Stimulated activated CD4-positive, alpha-beta T cell treated with anti-CD3 and anti-CD28 coated beads, Interleukin-1b, Interleukin-23, amount 100 ng/mL, for 48 hours (primary cell): ENCODE measurements around the gene KIAA0930.
"Not testable (repeated sequence)": the region's sequence is repeated elsewhere in the genome, so short reads cannot be mapped to it uniquely, and the experiment has no call there.

Source experiments
- DNase-seq: peaks from one replicate; pipeline ENCODE4 v3.0.0-alpha.2; 2020

The KIAA0930 gene

DNA sequence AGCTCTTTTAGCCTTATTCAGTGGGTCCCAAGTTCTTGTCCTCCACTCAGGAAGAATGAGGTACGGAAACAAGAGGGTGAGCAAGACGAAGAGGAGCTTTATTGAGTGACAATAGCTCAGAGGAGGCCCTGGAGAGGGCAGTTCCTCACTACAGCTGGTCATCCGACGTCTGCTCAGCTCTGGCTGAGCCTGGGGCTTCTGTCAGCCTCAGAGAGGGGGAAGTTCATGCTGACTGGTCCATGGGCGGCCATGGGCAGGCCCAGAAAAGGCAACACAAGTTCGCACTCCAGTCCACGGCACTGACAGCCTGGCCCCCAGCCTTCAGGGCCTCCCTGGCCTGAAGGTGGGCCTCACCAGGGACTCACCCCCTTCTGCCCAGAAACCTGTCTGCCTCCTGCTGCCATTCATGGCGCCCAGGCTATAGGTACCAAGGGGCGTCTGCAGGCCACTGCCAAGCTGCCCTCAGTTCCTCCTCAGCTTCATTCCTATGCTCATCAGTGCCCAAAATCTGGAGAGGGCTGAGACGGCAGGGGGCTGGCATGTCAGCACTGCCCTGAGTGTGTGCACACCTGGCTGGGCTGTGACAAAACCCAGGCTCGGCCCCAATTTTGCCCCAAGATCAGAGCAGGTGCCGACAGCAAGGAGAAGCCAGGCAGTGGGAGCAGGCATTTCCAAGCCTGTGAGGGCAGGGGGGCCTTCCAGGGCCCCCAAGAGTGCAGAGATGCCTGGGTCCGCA lies 21.7 kb upstream of the KIAA0930 start:
- no peak for DNase-seq

DNA sequence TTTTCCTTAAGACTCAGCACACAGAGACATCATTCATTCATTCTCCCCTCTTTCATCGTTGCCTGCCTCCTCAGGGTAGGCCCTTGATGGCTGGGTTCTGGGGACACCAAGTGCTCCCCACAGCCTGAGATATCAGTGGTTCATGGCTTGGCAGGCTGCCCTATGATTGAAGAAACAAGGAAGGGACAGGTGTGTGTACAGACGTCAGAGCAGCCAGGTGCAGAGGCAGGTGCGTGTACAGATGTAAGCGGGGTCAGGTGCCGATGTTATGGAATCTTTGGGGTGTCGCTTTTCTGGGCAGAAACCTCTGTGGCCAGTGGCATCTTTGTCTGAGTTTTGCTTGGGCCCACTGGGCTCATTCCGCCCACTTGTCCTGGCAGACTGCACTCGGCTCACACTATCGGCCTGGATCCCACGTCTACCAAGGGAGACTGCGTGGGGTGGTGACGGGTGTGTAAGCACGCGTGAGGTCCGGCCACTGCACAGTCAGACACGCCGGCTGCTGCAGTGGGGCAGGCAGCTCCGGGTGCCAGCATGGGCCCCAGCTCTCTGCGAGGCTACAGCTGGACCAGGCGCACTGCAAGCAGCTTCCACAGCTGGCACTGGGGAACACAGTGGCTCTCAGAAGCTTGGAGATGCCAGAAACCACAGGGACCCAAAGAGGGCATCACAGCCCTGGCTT lies 20.9 kb upstream of the KIAA0930 start:
- DNase-seq: no peak

- DNase-seq: not testable (repeated sequence)
Observed at GRCh38 chr22:45260395-45260759, 19.7 kb upstream of the KIAA0930 start.

GRCh38 chr22:45259754-45260394 lies 19.2 kb upstream of the KIAA0930 start:
- DNase-seq: no peak

GRCh38 chr22:45257941-45258340 lies 17.2 kb upstream of the KIAA0930 start:
- not testable (repeated sequence) for DNase-seq

- peak; percentile 22 for DNase-seq
Observed at GRCh38 chr22:45254789-45255278, 14.1 kb upstream of the KIAA0930 start.

DNA sequence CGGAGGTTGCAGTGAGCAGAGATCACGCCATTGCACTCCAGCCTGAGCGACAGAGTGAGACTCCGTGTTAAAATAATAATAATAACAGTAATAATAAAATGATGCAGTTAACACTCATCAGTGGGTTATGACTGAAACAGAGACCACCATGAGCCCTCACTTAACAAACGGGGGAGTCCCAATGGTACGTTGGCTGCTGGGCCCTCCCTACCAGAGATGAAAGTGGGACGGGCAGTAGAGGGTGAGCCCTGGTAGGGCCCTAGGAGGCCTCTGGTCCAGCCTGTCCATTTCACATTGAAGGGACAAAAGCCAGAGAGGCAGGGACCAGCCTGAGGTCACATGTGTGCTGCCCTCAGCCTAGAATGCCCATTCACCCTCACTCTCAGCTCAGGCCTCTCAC lies 13.7 kb upstream of the KIAA0930 start:
- no peak for DNase-seq

DNA sequence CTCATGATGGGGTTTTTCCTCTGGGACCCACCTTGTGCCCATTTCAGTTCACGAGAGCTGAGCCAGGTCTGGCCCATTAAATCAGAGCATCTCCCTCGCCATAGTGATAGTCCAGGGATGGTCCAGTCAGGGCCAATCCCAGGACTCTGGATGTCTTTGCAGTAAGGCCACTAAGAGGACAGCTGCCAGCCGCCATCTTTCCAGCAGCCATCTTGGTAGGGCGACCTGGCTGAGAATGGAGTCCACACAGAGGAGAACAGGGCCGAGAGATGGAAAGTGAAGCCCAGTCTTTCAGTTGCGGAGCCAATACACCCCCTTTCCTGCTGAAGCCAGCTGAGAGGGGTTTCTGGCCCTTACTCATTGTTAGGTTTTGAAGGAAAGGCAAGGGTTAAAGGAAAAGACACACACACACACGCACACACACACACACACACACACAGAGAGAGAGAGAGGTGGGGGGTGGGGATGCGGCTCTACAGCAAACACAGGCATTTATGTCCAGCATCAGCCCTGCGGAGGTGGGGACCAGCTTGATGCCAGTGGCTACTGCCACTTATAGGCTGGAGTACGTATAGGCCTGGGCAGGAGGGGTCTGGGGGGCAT lies 12.4 kb upstream of the KIAA0930 start:
- no peak for DNase-seq

GRCh38 chr22:45251825-45252224 lies 11.1 kb upstream of the KIAA0930 start:
- DNase-seq: no peak

DNA sequence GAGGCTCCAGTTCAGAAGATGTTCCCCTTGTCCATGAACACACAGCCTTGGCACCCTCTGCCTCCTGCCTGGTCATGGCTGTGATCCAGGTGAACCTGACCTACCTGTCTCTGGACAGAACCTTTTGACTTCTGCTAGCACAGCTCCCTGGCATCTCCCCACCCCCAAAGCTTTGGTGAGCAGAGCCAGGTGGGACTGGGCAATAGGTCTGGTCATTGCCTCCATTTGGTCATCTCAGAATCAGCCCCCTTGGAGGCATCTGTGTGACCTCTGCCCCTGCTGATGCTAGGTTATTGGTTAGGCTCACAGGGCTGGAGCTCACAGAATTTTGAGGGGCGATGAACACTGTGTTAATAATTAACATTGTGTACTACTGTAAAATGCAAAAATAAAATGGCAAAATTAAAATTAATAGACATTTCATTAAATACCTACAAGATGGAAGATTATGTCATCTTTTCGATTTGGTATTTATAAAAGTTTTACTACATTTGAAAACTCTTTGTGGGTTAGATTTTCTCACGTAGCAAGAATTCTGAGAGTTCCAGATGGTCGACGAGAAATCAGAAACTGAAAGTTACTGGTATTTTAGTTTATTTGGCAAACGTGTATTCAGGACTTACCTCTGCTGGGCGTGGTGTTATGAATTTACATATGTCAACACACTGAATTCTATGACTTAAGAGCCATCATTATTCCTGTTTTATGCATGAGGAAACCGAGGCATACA lies 8.3 kb upstream of the KIAA0930 start:
- no peak for DNase-seq

DNA sequence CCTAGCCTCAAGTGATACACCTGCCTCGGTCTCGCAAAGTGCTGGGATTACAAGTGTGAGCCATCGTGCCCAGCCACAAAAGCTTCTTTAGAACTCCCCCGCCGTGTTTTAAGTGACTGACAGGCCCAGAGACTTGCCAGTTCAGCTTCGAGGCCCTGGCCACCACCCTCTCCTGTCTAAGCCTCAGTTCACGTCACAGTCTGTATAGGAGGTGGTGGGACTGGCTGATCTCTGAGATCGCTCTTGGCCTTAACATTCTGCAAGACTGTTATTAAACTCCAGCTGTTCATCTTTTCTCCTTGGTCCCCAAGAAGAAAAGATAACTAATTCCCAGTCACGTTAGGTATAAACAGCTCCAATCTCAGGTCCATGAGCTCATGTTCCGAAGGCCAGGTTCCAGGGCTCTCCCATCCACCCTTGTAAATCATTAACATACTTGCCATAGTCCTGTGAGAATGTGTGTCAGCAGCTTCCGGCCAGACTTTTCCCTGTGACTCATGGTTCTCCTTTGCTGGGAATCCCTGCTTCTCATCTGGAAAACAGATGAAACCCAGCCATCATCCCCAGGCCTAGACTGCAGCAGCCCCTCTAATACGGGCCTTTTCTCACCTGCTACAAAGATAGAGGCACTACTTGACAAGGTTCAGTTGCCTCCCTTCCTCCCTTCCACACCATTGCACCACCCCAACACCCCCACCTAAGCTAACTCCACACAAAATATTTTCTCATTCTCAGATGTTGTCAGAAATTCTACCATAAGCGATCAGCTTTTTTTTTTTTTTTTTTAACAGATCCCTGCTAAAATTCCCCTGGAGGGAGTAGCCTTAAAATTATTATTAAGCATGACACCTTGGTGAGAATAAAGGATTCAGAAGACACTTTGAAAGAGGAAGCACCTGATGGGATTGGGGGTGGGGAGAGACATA lies 5.6 kb upstream of the KIAA0930 start:
- no peak for DNase-seq

DNA sequence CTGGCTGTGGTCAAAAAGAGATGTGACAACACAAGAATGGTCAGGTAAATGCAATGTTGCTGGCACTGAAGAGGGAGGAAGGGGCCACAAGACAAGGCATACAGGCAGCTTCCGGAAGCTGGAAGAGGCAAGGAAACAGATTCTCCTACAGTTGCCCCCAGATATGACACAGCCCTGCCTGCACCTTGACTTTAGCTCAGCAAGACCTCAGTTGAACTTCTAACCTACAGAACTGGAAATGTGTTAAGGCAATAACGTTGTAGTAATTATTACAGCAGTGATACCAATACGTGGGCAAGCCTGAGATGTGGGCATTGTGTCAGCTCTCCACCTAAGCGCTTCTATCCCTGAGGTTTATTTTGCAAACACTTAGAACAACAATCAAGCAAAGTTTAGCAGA lies 4.2 kb upstream of the KIAA0930 start:
- no peak for DNase-seq

DNA sequence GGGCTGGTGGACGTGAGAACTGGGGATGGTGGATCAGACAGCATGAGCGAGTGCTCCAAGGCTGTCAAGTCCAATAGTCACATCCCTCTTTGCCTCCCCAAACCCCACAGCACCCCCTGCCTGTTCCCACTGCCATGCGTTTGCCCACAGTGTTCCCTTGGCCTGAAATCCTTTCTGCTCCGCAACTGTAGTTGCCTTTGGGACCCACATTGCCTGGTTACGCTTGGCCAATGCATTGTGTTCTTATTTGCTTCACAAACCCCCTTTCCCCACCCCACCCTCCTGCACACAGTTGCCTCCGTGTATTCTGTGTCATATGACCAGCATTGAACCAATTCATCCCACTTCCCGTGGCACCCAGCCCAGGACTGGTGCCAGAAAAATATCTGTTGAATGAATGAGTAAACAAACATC lies 2.1 kb upstream of the KIAA0930 start:
- no peak for DNase-seq

DNA sequence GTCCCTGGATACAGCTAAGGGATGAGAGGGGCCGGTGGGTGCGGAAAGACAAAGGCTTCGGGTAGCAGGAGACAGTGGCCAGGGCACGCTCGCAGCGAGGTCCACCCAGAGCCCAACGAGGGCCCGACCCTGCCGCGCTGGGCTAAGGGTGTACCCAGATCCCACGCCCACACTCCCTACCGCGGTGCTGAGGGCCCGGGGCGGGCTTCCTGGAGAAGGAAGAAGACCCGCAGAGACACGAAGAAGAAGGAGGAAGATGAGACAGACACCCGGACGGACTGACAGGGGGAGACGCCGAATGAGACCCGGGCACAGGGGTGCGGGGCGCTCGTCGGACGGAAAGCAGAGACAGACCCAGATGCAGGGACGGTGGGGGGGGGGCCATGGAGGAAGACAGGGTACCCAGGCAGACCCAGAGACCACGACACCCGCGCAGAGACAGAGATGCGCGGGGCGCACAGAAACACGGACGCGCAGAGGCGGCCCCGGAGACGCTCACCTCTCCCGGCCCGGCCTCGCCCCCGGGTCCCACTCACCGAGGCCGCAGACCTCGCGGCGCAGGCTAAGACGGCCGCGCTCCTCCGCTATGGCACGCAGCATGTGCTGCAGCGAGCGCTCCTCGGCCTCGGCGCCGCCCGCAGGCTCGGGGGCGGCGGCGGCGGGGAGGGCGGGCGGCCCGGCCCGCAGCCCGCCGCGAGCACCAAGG lies 437 bp downstream of the KIAA0930 start:
- peak; percentile 15 for DNase-seq

GRCh38 chr22:45239681-45240051 lies 1.0 kb downstream of the KIAA0930 start:
- DNase-seq: no peak

DNA sequence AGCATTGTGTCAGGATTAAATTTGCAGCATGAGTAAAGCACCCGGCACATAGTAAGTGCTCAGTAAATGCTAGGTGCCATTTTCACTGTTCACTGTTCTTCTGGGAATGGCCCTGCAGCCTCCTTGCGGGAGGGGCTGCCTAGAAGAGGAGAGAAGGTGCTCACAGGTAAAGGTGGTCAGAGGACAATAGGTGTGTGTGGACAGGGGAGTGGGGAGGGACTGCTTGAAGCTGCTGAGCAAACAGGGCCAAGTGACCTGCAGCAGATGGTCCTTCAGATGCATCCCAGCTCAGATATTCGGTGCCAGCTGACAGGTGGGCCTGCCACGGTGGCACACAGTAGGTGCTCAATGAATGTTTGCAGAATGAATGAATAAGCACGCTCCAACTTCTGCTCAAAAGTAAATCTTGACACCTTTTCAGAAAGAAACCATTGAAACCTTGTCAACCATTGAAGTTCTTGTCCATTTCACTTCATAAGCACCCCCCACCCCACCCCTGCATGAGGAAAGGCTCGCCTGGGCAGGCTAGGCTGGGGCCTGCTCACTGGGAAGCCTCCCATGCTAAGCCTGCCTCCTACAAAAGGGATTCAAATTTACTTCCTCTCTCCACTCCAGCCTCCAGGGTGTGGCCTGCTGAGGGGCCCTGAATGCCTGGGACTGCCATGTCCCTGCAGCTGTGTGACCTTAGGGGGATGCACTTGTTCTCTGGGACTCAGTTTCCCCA lies 1.6 kb downstream of the KIAA0930 start:
- no peak for DNase-seq

GRCh38 chr22:45238076-45238956 lies 2.4 kb downstream of the KIAA0930 start:
- DNase-seq: no peak

DNA sequence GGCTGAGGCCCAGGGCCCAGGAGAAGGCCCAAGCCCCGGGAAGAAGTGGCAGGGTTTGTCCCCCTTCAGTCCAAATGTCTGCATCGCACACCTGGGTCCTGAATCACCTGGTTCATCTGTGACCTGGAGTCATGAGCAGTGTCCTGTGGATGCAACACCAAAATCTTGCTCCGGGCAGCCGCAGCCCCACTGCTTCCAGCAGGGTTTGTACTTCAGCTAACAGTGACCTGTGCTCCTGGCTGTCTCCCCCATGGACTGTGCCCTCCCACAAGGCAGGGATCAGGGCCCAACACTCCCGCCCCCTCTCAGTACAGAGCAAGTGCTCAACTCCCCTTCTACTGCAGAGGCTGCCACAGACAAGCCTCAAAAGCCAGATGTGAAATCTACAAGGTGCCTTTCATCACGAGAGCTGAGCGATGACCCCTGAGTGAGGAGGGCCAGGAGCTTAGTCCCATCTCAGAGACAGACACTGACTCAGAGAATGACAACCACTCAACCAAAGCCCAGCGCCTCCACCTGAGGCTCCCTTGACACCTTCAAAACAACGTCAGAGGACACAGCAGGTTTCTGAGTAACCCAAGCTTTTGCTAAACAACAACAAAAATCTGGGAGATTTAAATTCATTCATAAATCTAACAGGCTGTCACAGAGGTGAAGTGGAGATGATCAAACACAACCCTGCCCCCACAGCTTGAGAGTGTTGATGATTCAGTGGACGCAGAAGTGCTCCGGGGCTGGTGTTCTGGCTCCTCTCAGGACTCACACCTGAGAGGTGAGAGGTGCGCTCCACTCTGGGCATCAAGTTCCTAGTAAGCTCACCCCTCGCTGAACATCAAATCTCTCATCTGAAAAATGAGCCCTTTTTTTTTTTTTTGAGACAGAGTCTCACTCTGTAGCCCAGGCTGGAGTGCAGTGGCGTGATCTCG lies 3.4 kb downstream of the KIAA0930 start:
- DNase-seq: no peak
